Ramos (cell line): ENCODE measurements around the gene ZFHX3.

Source experiments
- in situ Hi-C: fragments of 300-500 bp; cut with MboI; formaldehyde crosslinking; loops from one replicate; pipeline ENCODE4 v1.14.3; 2022; ENCODE audit warnings: low sequenced_read_pairs; ENCODE audit not compliant: unreplicated experiment

The ZFHX3 gene

GRCh38 chr16:72740347-72740746 lies 307.6 kb downstream of the ZFHX3 start:
- in situ Hi-C loops, result no loop called here

- in situ Hi-C loops, result no loop called here
Measured at GRCh38 chr16:72739577-72739976, 308.4 kb downstream of the ZFHX3 start.

GRCh38 chr16:72736074-72736473 lies 311.9 kb downstream of the ZFHX3 start:
- in situ Hi-C loops, result no loop called here
